Keratinocyte (primary cell): Measurements from ENCODE around the gene ZBTB1. TPM values are rescaled to one million over a fixed set of nuclear protein-coding genes. Genes with fewer than 3 reads are reported as not detected.

Experiments
- DNase-seq: peaks from one replicate; pipeline ENCODE4 v3.0.0-alpha.2; 2011; ENCODE audit warnings: low read depth, missing footprints, low spot score
- FAIRE-seq: peaks from 2 replicates; lab custom pipeline; 2011; peaks lifted over from hg19 to GRCh38; lab: Jason Lieb, UNC
- H2AFZ ChIP-seq: 2 replicates; pipeline ENCODE4 v1.6.0; 2012; ENCODE audit warnings: low read length, control low read depth, inconsistent platforms; ENCODE audit not compliant: control insufficient read depth
- H3K27ac ChIP-seq: 2 replicates; pipeline ENCODE4 v1.5.1; 2011; ENCODE audit warnings: low read length; ENCODE audit not compliant: control insufficient read depth, insufficient read depth
- H3K27me3 ChIP-seq: 3 replicates; pipeline ENCODE4 v1.6.0; 2011; ENCODE audit warnings: low read length; ENCODE audit not compliant: control insufficient read depth, insufficient read depth; ENCODE audit errors: extremely low read depth
- H3K36me3 ChIP-seq, 2 experiments: 2 replicates in 1 of 2; 3 replicates in 1 of 2; pipeline ENCODE4 v1.5.1; 2011; ENCODE audit warnings: low read length in 2 of 2, mild to moderate bottlenecking in 1 of 2; ENCODE audit not compliant: control insufficient read depth in 2 of 2, insufficient read depth in 2 of 2; ENCODE audit errors: extremely low read depth in 1 of 2
- H3K4me1 ChIP-seq: 3 replicates; pipeline ENCODE4 v1.5.1; 2011; ENCODE audit warnings: low read length; ENCODE audit not compliant: control insufficient read depth, insufficient read depth; ENCODE audit errors: extremely low read depth
- H3K4me2 ChIP-seq: 3 replicates; pipeline ENCODE4 v1.6.0; 2011; ENCODE audit warnings: low read depth, low read length; ENCODE audit not compliant: control insufficient read depth, insufficient read depth; ENCODE audit errors: extremely low read depth
- H3K4me3 ChIP-seq, 3 experiments: fragments of 200-600 bp in 1 of 3; sonication (generic) in 1 of 3; 2 replicates in 2 of 3; 3 replicates in 1 of 3; pipeline ENCODE4 v1.5.1; 2011 to 2016; ENCODE audit warnings: low read length in 3 of 3, mild to moderate bottlenecking in 3 of 3, control low read depth in 2 of 3, inconsistent platforms in 1 of 3, low read depth in 1 of 3, mixed read lengths in 1 of 3, mixed run types in 1 of 3, moderate library complexity in 1 of 3; ENCODE audit not compliant: control insufficient read depth in 2 of 3, insufficient read depth in 2 of 3; ENCODE audit errors: extremely low read depth in 1 of 3
- H3K79me2 ChIP-seq: 2 replicates; pipeline ENCODE4 v1.6.0; 2012; ENCODE audit warnings: low read length; ENCODE audit not compliant: control insufficient read depth, insufficient read depth
- H3K9ac ChIP-seq: 3 replicates; pipeline ENCODE4 v1.6.0; 2011; ENCODE audit warnings: low read length; ENCODE audit not compliant: control insufficient read depth, insufficient read depth; ENCODE audit errors: extremely low read depth
- H3K9me1 ChIP-seq: 3 replicates; pipeline ENCODE4 v1.6.0; 2011; ENCODE audit warnings: low read length; ENCODE audit not compliant: control insufficient read depth, insufficient read depth; ENCODE audit errors: extremely low read depth
- H3K9me3 ChIP-seq: 2 replicates; pipeline ENCODE4 v1.5.1; 2012; ENCODE audit warnings: low read depth, low read length; ENCODE audit not compliant: control insufficient read depth
- H4K20me1 ChIP-seq: 3 replicates; pipeline ENCODE4 v1.6.0; 2011; ENCODE audit warnings: low read length; ENCODE audit not compliant: control insufficient read depth, insufficient read depth; ENCODE audit errors: extremely low read depth
- CTCF ChIP-seq, 3 experiments: IDR thresholded peaks in 1 of 3; conservative IDR thresholded peaks in 1 of 3; optimal IDR thresholded peaks in 1 of 3; 2 replicates in 2 of 3; 3 replicates in 1 of 3; pipeline versions ENCODE3 to v1.5.1; 2011; ENCODE audit warnings: low read length in 3 of 3, mild to moderate bottlenecking in 3 of 3, moderate library complexity in 2 of 3, control low read depth in 1 of 3, inconsistent platforms in 1 of 3; ENCODE audit not compliant: insufficient read depth in 2 of 3; ENCODE audit errors: extremely low read depth in 1 of 3
- EZH2 ChIP-seq: IDR thresholded peaks from one replicate; pipeline ENCODE4 v1.6.1; 2012; ENCODE audit warnings: inconsistent platforms, mild to moderate bottlenecking, low read length, moderate library complexity
- dilution Hi-C: fragments of 300-500 bp; cut with MboI; formaldehyde crosslinking; loops from one replicate; pipeline ENCODE4 v1.7.0; 2020; ENCODE audit warnings: low sequenced_read_pairs; ENCODE audit not compliant: extremely low pct_ligation_motif_present
- polyA plus RNA-seq, 5 experiments: library from polyadenylated mRNA; depleted of rRNA in 3 of 5; stranded (reverse) in 3 of 5; stranded (forward) in 1 of 5; unstranded in 1 of 5; fragments of >200 nt; gene quantifications; 1 replicate in 1 of 5; 2 replicates in 3 of 5; 3 replicates in 1 of 5; pipeline versions ENCODE4 v1.2.1 to v1.2.3, GENCODE V29; 2011 to 2012; ENCODE audit warnings: missing spikeins in 2 of 5, low read depth in 1 of 5, low replicate concordance in 1 of 5

Gene ZBTB1
- polyA plus RNA-seq, 1 donor (not counting 4 experiments of a cell fraction or from before 2014, with no cell fraction given), result 40.7 TPM

- H3K4me3 ChIP-seq, result no peak overlapping the region
- H3K4me1 ChIP-seq, result peaks cover 13% of the 10 kb centered on the region
- FAIRE-seq (no peak), DNase-seq (no peak)
- no peaks in the 10 kb centered on the region for H3K79me2 ChIP-seq
- H3K4me2 ChIP-seq, result no peak overlapping the region
- H2AFZ ChIP-seq, result no peak overlapping the region
- H4K20me1 ChIP-seq, result no peaks in the 10 kb centered on the region
- H3K9ac ChIP-seq, result no peak overlapping the region
- no peak overlapping the region for H3K27ac ChIP-seq
- H3K27me3 ChIP-seq, result no peaks in the 10 kb centered on the region
- no peaks in the 10 kb centered on the region for H3K36me3 ChIP-seq
- no peaks in the 10 kb centered on the region for H3K9me3 ChIP-seq
- no peaks in the 10 kb centered on the region for H3K9me1 ChIP-seq
- TF ChIP-seq CTCF (optimal IDR thresholded peaks at IDR 0.05 in 1 of 3, IDR thresholded peaks at IDR 0.05 in 1 of 3, conservative IDR thresholded peaks at IDR 0.05 in 1 of 3; ENCODE audit: extremely low read depth in 1 of 3, insufficient read depth in 2 of 3, low read length in 3 of 3) (no peak), EZH2 (no peak)
- dilution Hi-C loops, result no loop called here
These were observed 36.1 kb upstream of the ZBTB1 start for GRCh38 chr14:64468451-64468850.

GRCh38 chr14:64474041-64474440 is 30.5 kb upstream of the ZBTB1 start:
- no peaks in the 10 kb centered on the region for H3K79me2 ChIP-seq
- FAIRE-seq (no peak), DNase-seq (no peak)
- dilution Hi-C loops, result no loop called here
- H2AFZ ChIP-seq, result no peak overlapping the region
- H3K9me3 ChIP-seq, result no peaks in the 10 kb centered on the region
- H3K4me2 ChIP-seq, result no peak overlapping the region
- no peak overlapping the region for H3K9ac ChIP-seq
- no peaks in the 10 kb centered on the region for H3K9me1 ChIP-seq
- H4K20me1 ChIP-seq, result no peaks in the 10 kb centered on the region
- H3K36me3 ChIP-seq, result no peaks in the 10 kb centered on the region
- H3K4me1 ChIP-seq, result no peaks in the 10 kb centered on the region
- H3K27ac ChIP-seq, result no peak overlapping the region
- H3K4me3 ChIP-seq, result no peak overlapping the region
- TF ChIP-seq CTCF (optimal IDR thresholded peaks at IDR 0.05 in 1 of 3, IDR thresholded peaks at IDR 0.05 in 1 of 3, conservative IDR thresholded peaks at IDR 0.05 in 1 of 3; ENCODE audit: extremely low read depth in 1 of 3, insufficient read depth in 2 of 3, low read length in 3 of 3) (no peak), EZH2 (no peak)
- H3K27me3 ChIP-seq, result no peaks in the 10 kb centered on the region
